Skeletal muscle satellite cell (primary cell): Measurements from ENCODE around the gene IL2RA.
"Not testable (repeated sequence)": the region's sequence is repeated elsewhere in the genome, so short reads cannot be mapped to it uniquely, and the experiment has no call there.

Experiments used
- H3K27me3 ChIP-seq: 2 replicates; pipeline ENCODE4 v1.7.0; 2013; ENCODE audit warnings: low read length; ENCODE audit not compliant: control insufficient read depth, insufficient read depth
- H3K36me3 ChIP-seq: 2 replicates; pipeline ENCODE4 v1.7.0; 2013; ENCODE audit warnings: mild to moderate bottlenecking, control low read depth, low read length; ENCODE audit not compliant: insufficient read depth
- H3K4me1 ChIP-seq: 2 replicates; pipeline ENCODE4 v1.7.0; 2013; ENCODE audit warnings: low read length; ENCODE audit not compliant: control insufficient read depth, insufficient read depth
- H3K4me2 ChIP-seq: 2 replicates; pipeline ENCODE4 v1.7.0; 2013; ENCODE audit warnings: mild to moderate bottlenecking, low read length
- H3K4me3 ChIP-seq: 2 replicates; pipeline ENCODE4 v1.7.0; 2013; ENCODE audit warnings: low read length
- H3K9ac ChIP-seq: 2 replicates; pipeline ENCODE4 v1.7.0; 2013; ENCODE audit warnings: mild to moderate bottlenecking, low read depth, low read length, moderate library complexity
- H3K9me3 ChIP-seq: replicated peaks from 2 replicates; pipeline ENCODE4 v1.7.0; 2013; ENCODE audit warnings: mild to moderate bottlenecking, control low read depth, low read length

IL2RA gene

DNA sequence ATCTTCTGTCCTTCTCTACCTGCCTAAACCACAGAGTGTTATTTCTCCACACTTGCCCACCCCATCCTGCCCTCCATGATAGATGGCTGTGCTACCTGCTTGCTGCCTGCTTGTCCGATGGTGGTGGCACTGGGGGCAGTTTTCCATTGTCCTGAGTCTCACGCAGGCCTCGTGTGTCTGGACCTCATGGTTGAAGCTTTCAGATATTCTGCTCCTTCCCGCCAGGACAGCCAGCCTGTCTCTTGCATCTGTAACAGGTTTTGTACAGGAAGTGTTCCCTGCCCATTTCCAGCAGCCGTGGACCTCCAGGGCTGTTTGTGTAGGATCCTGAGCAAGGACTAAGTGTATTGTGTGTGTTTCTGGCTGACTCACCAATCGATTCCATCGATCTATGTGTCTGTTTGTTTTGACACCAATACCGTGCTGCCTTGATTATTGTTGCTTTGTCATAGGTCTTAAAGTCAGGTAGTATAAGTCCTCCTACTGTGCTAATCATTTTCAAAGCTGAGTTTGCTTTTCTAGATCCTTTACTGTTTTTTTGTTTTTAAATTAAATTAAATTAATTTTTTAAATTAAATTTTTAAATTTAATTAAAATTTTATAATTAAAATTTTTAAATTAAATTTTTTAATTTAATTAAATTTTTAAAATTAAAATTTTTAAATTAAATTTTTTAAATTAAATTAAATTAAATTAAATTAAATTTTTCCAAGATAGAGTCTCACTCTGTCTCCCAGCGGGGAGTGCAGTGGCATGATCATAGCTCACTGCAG lies 93.3 kb downstream of the IL2RA start:
- Histone ChIP-seq H3K4me3 (no peak overlapping the region), H3K9ac (no peak overlapping the region), H3K27me3 (peaks cover 8% of the 10 kb centered on the region), H3K4me1 (no peaks in the 10 kb centered on the region), H3K36me3 (no peaks in the 10 kb centered on the region), H3K4me2 (no peak overlapping the region), H3K9me3 (no peaks in the 10 kb centered on the region)

GRCh38 chr10:5968037-5968680 lies 94.0 kb downstream of the IL2RA start:
- H3K4me1 ChIP-seq: no peaks in the 10 kb centered on the region
- no peaks in the 10 kb centered on the region for H3K36me3 ChIP-seq
- H3K27me3 ChIP-seq: peaks cover 7% of the 10 kb centered on the region
- H3K4me3 ChIP-seq: no peak overlapping the region
- no peak overlapping the region for H3K4me2 ChIP-seq
- H3K9me3 ChIP-seq: no peaks in the 10 kb centered on the region
- H3K9ac ChIP-seq: no peak overlapping the region

- Histone ChIP-seq H3K9ac (no peak overlapping the region), H3K27me3 (peaks cover 4% of the 10 kb centered on the region), H3K4me2 (no peak overlapping the region), H3K36me3 (no peaks in the 10 kb centered on the region), H3K4me3 (no peak overlapping the region), H3K9me3 (no peaks in the 10 kb centered on the region), H3K4me1 (no peaks in the 10 kb centered on the region)
Observed at GRCh38 chr10:5965266-5965665, 96.9 kb downstream of the IL2RA start.

GRCh38 chr10:5964736-5965135 lies 97.4 kb downstream of the IL2RA start:
- Histone ChIP-seq H3K9ac (no peak overlapping the region), H3K4me3 (no peak overlapping the region), H3K36me3 (no peaks in the 10 kb centered on the region), H3K27me3 (peaks cover 4% of the 10 kb centered on the region), H3K9me3 (no peaks in the 10 kb centered on the region), H3K4me2 (no peak overlapping the region), H3K4me1 (no peaks in the 10 kb centered on the region)

DNA sequence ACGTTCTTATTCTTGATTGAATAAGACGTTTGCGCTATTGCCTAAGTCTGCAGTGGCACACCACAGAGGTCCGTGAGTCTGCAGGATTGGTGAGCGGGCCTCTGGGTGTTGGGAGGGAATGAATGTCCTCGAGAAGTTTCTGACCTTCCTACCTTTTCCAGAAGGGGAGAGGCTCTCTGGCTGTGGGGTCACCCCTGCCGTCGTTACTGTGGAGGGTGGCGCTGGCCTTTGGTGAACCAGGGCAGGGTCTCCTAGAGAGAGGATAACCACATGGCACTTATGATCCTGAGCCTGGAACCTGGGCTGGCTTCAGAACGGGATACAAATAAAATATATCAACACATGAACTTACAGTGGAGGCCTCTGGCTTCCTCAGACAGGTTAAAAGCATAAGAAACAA lies 98.6 kb downstream of the IL2RA start:
- peaks cover 4% of the 10 kb centered on the region for H3K27me3 ChIP-seq
- no peaks in the 10 kb centered on the region for H3K36me3 ChIP-seq
- H3K4me1 ChIP-seq: peaks cover 4% of the 10 kb centered on the region
- no peak overlapping the region for H3K4me3 ChIP-seq
- no peak overlapping the region for H3K4me2 ChIP-seq
- H3K9ac ChIP-seq: no peak overlapping the region
- no peaks in the 10 kb centered on the region for H3K9me3 ChIP-seq

DNA sequence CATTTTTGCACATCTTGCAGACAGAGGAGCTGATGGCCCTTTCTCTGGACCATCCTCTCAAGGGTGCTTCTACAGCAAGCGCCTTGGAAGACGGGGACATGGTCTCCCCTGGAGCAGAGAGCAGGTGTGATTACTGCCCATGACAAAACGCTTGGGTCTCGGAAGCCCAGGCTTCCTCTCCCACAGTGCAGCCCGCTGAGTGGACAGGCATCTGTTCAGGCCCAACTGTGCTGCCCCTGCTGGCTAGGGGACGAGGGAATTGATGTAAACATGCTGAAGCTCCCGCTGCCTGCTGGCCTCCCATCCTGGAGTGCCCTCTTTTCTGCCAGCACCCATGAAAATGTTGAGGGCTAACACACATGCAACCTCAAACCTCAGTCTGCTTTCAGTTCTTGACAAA lies 99.1 kb downstream of the IL2RA start:
- Histone ChIP-seq H3K9ac (no peak overlapping the region), H3K9me3 (no peaks in the 10 kb centered on the region), H3K36me3 (no peaks in the 10 kb centered on the region), H3K4me2 (no peak overlapping the region), H3K4me3 (no peak overlapping the region), H3K27me3 (peaks cover 4% of the 10 kb centered on the region), H3K4me1 (peaks cover 5% of the 10 kb centered on the region)

- H3K9me3 ChIP-seq, H3K36me3 ChIP-seq, H3K4me3 ChIP-seq, H3K27me3 ChIP-seq, H3K4me2 ChIP-seq, H3K4me1 ChIP-seq, H3K9ac ChIP-seq: not testable (repeated sequence)
Observed at GRCh38 chr10:5962358-5962940, 99.7 kb downstream of the IL2RA start.

DNA sequence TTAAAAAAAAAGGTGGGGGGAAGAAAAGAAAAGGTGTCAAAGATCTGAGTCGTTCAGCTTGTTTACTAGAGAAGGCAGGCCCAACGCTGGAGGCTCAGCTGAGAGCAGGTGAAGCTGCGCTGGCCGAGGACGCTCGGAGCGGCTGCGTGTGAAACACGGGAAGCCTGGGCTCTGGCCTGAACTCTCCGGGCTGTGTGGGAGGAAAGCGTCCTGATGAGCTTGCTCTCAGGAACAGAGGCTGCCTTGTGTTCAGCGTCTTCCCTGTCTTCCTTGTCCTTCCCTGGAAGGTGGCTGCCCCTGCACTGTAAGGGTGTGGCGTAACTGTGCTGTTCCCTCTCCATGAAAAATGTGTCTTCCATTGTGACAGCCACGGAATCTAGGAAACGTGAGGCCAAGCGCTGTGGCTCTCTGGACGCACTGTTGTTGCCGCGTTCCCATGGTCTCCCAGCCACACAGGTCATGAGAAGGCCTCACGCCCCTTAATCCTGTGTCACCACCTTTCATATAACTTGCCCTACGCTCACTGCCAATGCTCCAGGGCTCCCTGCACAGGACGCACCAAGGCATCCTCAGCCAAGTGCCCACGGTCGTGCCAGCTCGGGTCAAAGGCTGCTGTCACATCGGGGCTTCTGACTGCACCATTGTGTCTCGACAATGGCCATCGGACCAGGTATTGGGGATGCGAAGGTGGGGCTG lies 100.6 kb downstream of the IL2RA start:
- Histone ChIP-seq H3K4me2 (no peak overlapping the region), H3K36me3 (no peaks in the 10 kb centered on the region), H3K4me3 (no peak overlapping the region), H3K9me3 (no peaks in the 10 kb centered on the region), H3K4me1 (peaks cover 5% of the 10 kb centered on the region), H3K9ac (no peak overlapping the region), H3K27me3 (peaks cover 4% of the 10 kb centered on the region)

DNA sequence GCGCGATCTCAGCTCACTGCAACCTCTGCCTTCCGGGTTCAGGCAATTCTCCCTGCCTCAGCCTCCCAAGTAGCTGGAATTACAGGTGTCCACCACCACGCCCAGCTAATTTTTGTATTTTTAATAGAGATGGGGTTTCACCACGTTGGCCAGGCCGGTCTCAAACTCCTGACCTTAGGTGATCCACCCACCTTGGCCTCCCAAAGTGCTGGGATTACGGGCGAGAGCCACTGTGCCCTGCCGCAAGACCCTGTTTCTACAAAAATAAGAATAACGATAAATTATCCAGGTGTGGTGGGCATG lies 101.2 kb downstream of the IL2RA start:
- not testable (repeated sequence) for H3K4me2 ChIP-seq, H3K9ac ChIP-seq, H3K4me3 ChIP-seq, H3K4me1 ChIP-seq, H3K9me3 ChIP-seq, H3K36me3 ChIP-seq, H3K27me3 ChIP-seq
